A549 (cell line): ENCODE data around the gene TNS1. TPM values are rescaled to one million over a fixed set of nuclear protein-coding genes. Genes with fewer than 3 reads are reported as not detected.

Source experiments
- ATAC-seq, 2 experiments: fragments of 200-7000 bp in 1 of 2; fragments of >200 bp in 1 of 2; cut with Nextera tagmentation in 1 of 2; cut with Tn5 transposase in 1 of 2; 3 replicates each; pipeline versions ENCODE4 v1.8.0 to v1.9.1; 2018 to 2020; ENCODE audit warnings: mild to moderate bottlenecking in 1 of 2, moderate library complexity in 1 of 2
- CTCF ChIA-PET: fragments of 300-600 bp; sonication (Branson Sonifier 250); formaldehyde crosslinking; extraction: SDS; loops from one replicate; lab custom pipeline; 2021; ENCODE audit warnings: antibody characterized with exemption, inconsistent platforms; lab: Yijun Ruan, JAX
- POLR2A ChIA-PET: fragments of 350-600 bp; formaldehyde crosslinking; extraction: SDS; loops from one replicate; lab custom pipeline; 2021; ENCODE audit warnings: antibody characterized with exemption, inconsistent platforms; lab: Yijun Ruan, JAX
- DNase-seq, 2 experiments: peaks; one replicate each; pipeline versions ENCODE4 v3.0.0 to v3.0.0-alpha.2; 2011 to 2016; ENCODE audit warnings: low read depth in 1 of 2, low spot score in 1 of 2
- FAIRE-seq: peaks from 2 replicates; lab custom pipeline; 2011; peaks lifted over from hg19 to GRCh38; lab: Jason Lieb, UNC
- H3K27ac ChIP-seq, 2 experiments: fragments of >200 bp; sonication (Bioruptor Twin); formaldehyde crosslinking; 3 replicates each; pipeline ENCODE4 v1.5.1; 2016 to 2017
- H3K4me1 ChIP-seq: fragments of >200 bp; sonication (Bioruptor Twin); formaldehyde crosslinking; 3 replicates; pipeline ENCODE4 v1.6.1; 2016
- H3K4me2 ChIP-seq: fragments of >200 bp; sonication (Bioruptor Twin); formaldehyde crosslinking; 3 replicates; pipeline ENCODE4 v1.6.1; 2016
- H3K4me3 ChIP-seq: fragments of >200 bp; sonication (Bioruptor Twin); formaldehyde crosslinking; 3 replicates; pipeline ENCODE4 v1.5.1; 2016
- H3K9me3 ChIP-seq: fragments of >200 bp; sonication (Bioruptor Twin); formaldehyde crosslinking; 3 replicates; pipeline ENCODE4 v1.6.1; 2016
- BHLHE40 ChIP-seq: IDR thresholded peaks from 2 replicates; pipeline ENCODE4 v1.6.1; 2012; ENCODE audit warnings: low read depth, low read length, inconsistent platforms
- CBX2 ChIP-seq: fragments of 200-600 bp; sonication (generic); IDR thresholded peaks from 2 replicates; pipeline ENCODE4 v1.6.1; 2016; ENCODE audit warnings: low read depth, mild to moderate bottlenecking, borderline replicate concordance
- CHD2 ChIP-seq: fragments of 150-350 bp; IDR thresholded peaks from 2 replicates; pipeline ENCODE4 v1.6.1; 2014; ENCODE audit warnings: low read length; ENCODE audit not compliant: partially characterized antibody
- CHD4 ChIP-seq: fragments of 200-600 bp; sonication (generic); IDR thresholded peaks from 2 replicates; pipeline ENCODE4 v1.6.1; 2016; ENCODE audit warnings: antibody characterized with exemption, mild to moderate bottlenecking, borderline replicate concordance
- E2F6 ChIP-seq: IDR thresholded peaks from 2 replicates; pipeline ENCODE4 v1.6.1; 2012; ENCODE audit warnings: low read depth, borderline replicate concordance
- EP300 ChIP-seq, 2 experiments: fragments of >200 bp; sonication (Bioruptor Twin); formaldehyde crosslinking; IDR thresholded peaks; 2 replicates in 1 of 2; 3 replicates in 1 of 2; pipeline ENCODE4 v1.6.1; 2016 to 2017
- FOXS1 ChIP-seq: fragments of 250-450 bp; sonication (Bioruptor Pico); IDR thresholded peaks from 2 replicates; pipeline ENCODE4 v1.5.0; 2020; ENCODE audit warnings: mild to moderate bottlenecking, moderate library complexity
- GATA3 ChIP-seq: IDR thresholded peaks from 2 replicates; pipeline ENCODE4 v1.6.1; 2012; ENCODE audit warnings: borderline replicate concordance
- HEYL ChIP-seq: fragments of 250-450 bp; sonication (Bioruptor Pico); IDR thresholded peaks from 2 replicates; pipeline ENCODE4 v1.8.0; 2021; ENCODE audit warnings: mild to moderate bottlenecking, moderate library complexity
- HOXB5 ChIP-seq: fragments of 250-450 bp; sonication (Bioruptor Pico); IDR thresholded peaks from 2 replicates; pipeline ENCODE4 v1.5.0; 2020; ENCODE audit warnings: mild to moderate bottlenecking, moderate library complexity
- JUNB ChIP-seq: fragments of >200 bp; sonication (Bioruptor Twin); formaldehyde crosslinking; IDR thresholded peaks from 2 replicates; pipeline ENCODE4 v1.6.1; 2016
- MAFK ChIP-seq: fragments of 450-650 bp; IDR thresholded peaks from 2 replicates; pipeline ENCODE4 v1.6.1; 2014; ENCODE audit not compliant: partially characterized antibody
- MYC ChIP-seq: IDR thresholded peaks from 2 replicates; pipeline ENCODE4 v1.6.1; 2012; ENCODE audit warnings: mild to moderate bottlenecking, inconsistent platforms, low read length, improper control_type of control experiment, borderline replicate concordance
- NPAS2 ChIP-seq: fragments of 250-450 bp; sonication (Bioruptor Pico); IDR thresholded peaks from 2 replicates; pipeline ENCODE4 v1.8.0; 2022; ENCODE audit warnings: mild to moderate bottlenecking, moderate library complexity, borderline replicate concordance
- PBX3 ChIP-seq: IDR thresholded peaks from 2 replicates; pipeline ENCODE4 v1.6.1; 2012
- RARB ChIP-seq: fragments of 250-450 bp; sonication (Bioruptor Pico); IDR thresholded peaks from 2 replicates; pipeline ENCODE4 v1.8.0; 2021; ENCODE audit warnings: mild to moderate bottlenecking, moderate library complexity
- RNF2 ChIP-seq: fragments of 200-600 bp; sonication (generic); IDR thresholded peaks from 2 replicates; pipeline ENCODE4 v1.6.1; 2016; ENCODE audit warnings: low read depth, mild to moderate bottlenecking, antibody characterized with exemption, moderate library complexity, borderline replicate concordance
- ZSCAN20 ChIP-seq: fragments of 250-450 bp; sonication (Bioruptor Pico); IDR thresholded peaks from 2 replicates; pipeline ENCODE4 v1.8.0; 2022; ENCODE audit warnings: mild to moderate bottlenecking, moderate library complexity
- WGBS: methylation state at CpG from one replicate; pipeline ENCODE4 v1.1.6; 2017; ENCODE audit errors: missing lambda C conversion rate; 5-methylcytosine and 5-hydroxymethylcytosine counted together
- polyA plus RNA-seq, 4 experiments: library from polyadenylated mRNA; depleted of rRNA in 3 of 4; stranded (reverse); fragments of >200 nt; fragmentation: RNase III in 1 of 4; extraction: RNeasy Plus Mini Kit Qiagen cat#74134 plus additional on column Dnase treatment in 1 of 4; gene quantifications; 2 replicates in 3 of 4; 3 replicates in 1 of 4; pipeline ENCODE4 v1.2.3, GENCODE V29; 2011 to 2017
- TF ChIP-seq, protein P1 (sequence below): fragments of 250-450 bp; sonication (Bioruptor Pico); IDR thresholded peaks from 2 replicates; pipeline ENCODE4 v1.5.0; 2021; ENCODE audit warnings: mild to moderate bottlenecking, moderate library complexity, borderline replicate concordance
- TF ChIP-seq, protein P2 (sequence below): fragments of 150-350 bp; IDR thresholded peaks from 2 replicates; pipeline ENCODE4 v1.6.1; 2014; ENCODE audit warnings: low read depth, mild to moderate bottlenecking, low read length

The TNS1 gene
- polyA plus RNA-seq, 2 of the 4 experiments (the other 2 are of a cell fraction): 4.9 to 10.6 TPM

DNA sequence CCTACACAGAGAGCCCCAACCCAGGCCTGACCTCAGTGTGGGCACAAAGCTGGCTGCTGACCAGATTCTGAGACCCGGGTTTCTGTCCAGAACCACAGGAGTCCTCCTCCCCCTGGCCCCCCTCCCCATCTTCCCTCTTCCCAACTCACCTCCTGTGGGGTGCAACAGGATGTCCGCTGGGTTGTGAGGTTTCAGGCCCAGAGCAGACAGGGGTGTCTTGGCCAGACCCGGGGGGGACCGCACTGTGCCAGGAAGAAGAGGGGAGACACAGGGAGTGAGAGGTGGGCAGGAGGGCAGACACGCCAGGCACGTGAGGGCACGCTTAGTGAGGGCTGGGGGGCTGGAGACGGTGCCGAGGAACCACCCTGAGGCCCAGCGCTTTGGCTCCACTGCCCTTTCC lies 171.5 kb downstream of the TNS1 start:
- FAIRE-seq (no peak), DNase-seq (no peak), ATAC-seq (no peak)

GRCh38 chr2:217830807-217831206 lies 172.0 kb downstream of the TNS1 start:
- CTCF ChIA-PET: interaction anchor here (1.1 to 1.4 kb wide), 3 partner anchors 19 to 238 kb away, joined by 3 to 5 read pairs (median 3); partner anchors contain the start of gene RUFY4
- no peak for DNase-seq
- WGBS: 71% methylated on average over 5 of the region's 6 CpGs
- no peak for FAIRE-seq
- ATAC-seq: no peak
- H3K9me3 ChIP-seq: no peaks in the 10 kb centered on the region
- no peaks in the 10 kb centered on the region for H3K4me1 ChIP-seq
- H3K4me2 ChIP-seq: no peak overlapping the region
- TF ChIP-seq FOXS1 (CRISPR knock-in tag) (no peak), RARB (CRISPR knock-in tag) (no peak), GATA3 (no peak), RNF2 (no peak), HEYL (CRISPR knock-in tag) (no peak)
- TF ChIP-seq, protein P1, sequence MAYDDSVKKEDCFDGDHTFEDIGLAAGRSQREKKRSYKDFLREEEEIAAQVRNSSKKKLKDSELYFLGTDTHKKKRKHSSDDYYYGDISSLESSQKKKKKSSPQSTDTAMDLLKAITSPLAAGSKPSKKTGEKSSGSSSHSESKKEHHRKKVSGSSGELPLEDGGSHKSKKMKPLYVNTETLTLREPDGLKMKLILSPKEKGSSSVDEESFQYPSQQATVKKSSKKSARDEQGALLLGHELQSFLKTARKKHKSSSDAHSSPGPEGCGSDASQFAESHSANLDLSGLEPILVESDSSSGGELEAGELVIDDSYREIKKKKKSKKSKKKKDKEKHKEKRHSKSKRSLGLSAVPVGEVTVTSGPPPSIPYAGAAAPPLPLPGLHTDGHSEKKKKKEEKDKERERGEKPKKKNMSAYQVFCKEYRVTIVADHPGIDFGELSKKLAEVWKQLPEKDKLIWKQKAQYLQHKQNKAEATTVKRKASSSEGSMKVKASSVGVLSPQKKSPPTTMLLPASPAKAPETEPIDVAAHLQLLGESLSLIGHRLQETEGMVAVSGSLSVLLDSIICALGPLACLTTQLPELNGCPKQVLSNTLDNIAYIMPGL (CRISPR knock-in tag): no peak
- H3K27ac ChIP-seq: no peak overlapping the region
- POLR2A ChIA-PET: no interaction called here
- H3K4me3 ChIP-seq: no peak overlapping the region

More for the DNA sequence above, 171.5 kb downstream of the TNS1 start:
- Histone ChIP-seq H3K4me3 (no peak overlapping the region), H3K9me3 (no peaks in the 10 kb centered on the region), H3K27ac (no peak overlapping the region), H3K4me1 (no peaks in the 10 kb centered on the region), H3K4me2 (no peak overlapping the region)
- TF ChIP-seq NPAS2 (CRISPR knock-in tag) (no peak), PBX3 (no peak), CHD2 (no peak), CHD4 (no peak), CBX2 (no peak), RARB (CRISPR knock-in tag) (no peak), HOXB5 (no peak), MYC (no peak), MAFK (no peak), EP300 (IDR thresholded peaks at IDR 0.05) (no peak), E2F6 (no peak), BHLHE40 (no peak), JUNB (no peak), RNF2 (no peak), ZSCAN20 (CRISPR knock-in tag) (no peak)
- TF ChIP-seq, protein P2, sequence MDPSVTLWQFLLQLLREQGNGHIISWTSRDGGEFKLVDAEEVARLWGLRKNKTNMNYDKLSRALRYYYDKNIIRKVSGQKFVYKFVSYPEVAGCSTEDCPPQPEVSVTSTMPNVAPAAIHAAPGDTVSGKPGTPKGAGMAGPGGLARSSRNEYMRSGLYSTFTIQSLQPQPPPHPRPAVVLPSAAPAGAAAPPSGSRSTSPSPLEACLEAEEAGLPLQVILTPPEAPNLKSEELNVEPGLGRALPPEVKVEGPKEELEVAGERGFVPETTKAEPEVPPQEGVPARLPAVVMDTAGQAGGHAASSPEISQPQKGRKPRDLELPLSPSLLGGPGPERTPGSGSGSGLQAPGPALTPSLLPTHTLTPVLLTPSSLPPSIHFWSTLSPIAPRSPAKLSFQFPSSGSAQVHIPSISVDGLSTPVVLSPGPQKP: no peak
- TF ChIP-seq, protein P1 (CRISPR knock-in tag): no peak
- POLR2A ChIA-PET: no interaction called here
- 90% methylated on average over 7 of the region's 10 CpGs for WGBS
- CTCF ChIA-PET: interaction anchor here (0.9 to 1.2 kb wide), 2 partner anchors 19 to 43 kb away, joined by 3 to 5 read pairs; no protein-coding TSS in a partner anchor
